ENCODE results near the gene ALDOA. TPM values are rescaled to one million over a fixed set of nuclear protein-coding genes. Genes with fewer than 3 reads are reported as not detected.

ALDOA gene
- total and polyA plus RNA-seq, 9 of the 15 experiments (the other 6 are each of a cell fraction or from before 2014, with no cell fraction given) = 311 to 2,224 (median 1,293) TPM

- TF ChIP-seq TRIM25 (IDR thresholded peaks at IDR 0.05; ENCODE audit: borderline replicate concordance) (no peak), SAFB2 (IDR thresholded peaks at IDR 0.05; ENCODE audit: borderline replicate concordance, low read depth, low read length, severe bottlenecking) (no peak), MITF (IDR thresholded peaks at IDR 0.05) (no peak), ZBTB8A (IDR thresholded peaks at IDR 0.05; ENCODE audit: partially characterized antibody) (no peak), ZFP1 (CRISPR knock-in tag; IDR thresholded peaks at IDR 0.05) (no peak), RBM34 (IDR thresholded peaks at IDR 0.05; ENCODE audit: borderline replicate concordance, insufficient read depth, low read length) (no peak), NFIC (IDR thresholded peaks at IDR 0.05) (no peak), TBL1XR1 (IDR thresholded peaks at IDR 0.05; ENCODE audit: low read length in 2 of 2) (no peak), ZBTB33 (CRISPR knock-in tag; IDR thresholded peaks at IDR 0.05) (no peak; the same call in 1 of the 2 replicates), BDP1 (IDR thresholded peaks at IDR 0.05; ENCODE audit: insufficient read depth, insufficient read length) (no peak), CLOCK (CRISPR knock-in tag; IDR thresholded peaks at IDR 0.05; ENCODE audit: borderline replicate concordance) (no peak), TFAM (CRISPR knock-in tag; conservative IDR thresholded peaks at IDR 0.05) (no peak), STAT6 (CRISPR knock-in tag; IDR thresholded peaks at IDR 0.05) (no peak), NR4A1 (CRISPR knock-in tag; IDR thresholded peaks at IDR 0.05) (no peak), NR4A1 (tag; IDR thresholded peaks at IDR 0.05) (no peak), SNIP1 (IDR thresholded peaks at IDR 0.05; ENCODE audit: low read depth) (no peak)
These were observed 30.7 kb downstream of the ALDOA start, which contains the start of gene YPEL3 (continued) for GRCh38 chr16:30096105-30096861.

Measured in K562 (cell line).